Fibroblast of pulmonary artery (primary cell): ENCODE results near the gene WDR70.
A peak's percentile ranks its signal among the peaks of the same experiment; 100 is the strongest.
"Not testable (repeated sequence)": the region's sequence is repeated elsewhere in the genome, so short reads cannot be mapped to it uniquely, and the experiment has no call there.

ENCODE experiments used
- DNase-seq: peaks from one replicate; pipeline ENCODE4 v3.0.0-alpha.2; 2010; ENCODE audit warnings: low read depth
- H3K4me3 ChIP-seq: replicated peaks from 2 replicates; pipeline ENCODE4 v1.5.1; 2011; ENCODE audit warnings: low read depth, mild to moderate bottlenecking, control low read depth, low read length, moderate library complexity
- TF ChIP-seq, protein P1 (sequence below): IDR thresholded peaks from 2 replicates; pipeline ENCODE4 v1.5.1; 2011; ENCODE audit warnings: mild to moderate bottlenecking, control low read depth, low read length, inconsistent platforms; ENCODE audit errors: missing control alignments

The WDR70 gene

DNA sequence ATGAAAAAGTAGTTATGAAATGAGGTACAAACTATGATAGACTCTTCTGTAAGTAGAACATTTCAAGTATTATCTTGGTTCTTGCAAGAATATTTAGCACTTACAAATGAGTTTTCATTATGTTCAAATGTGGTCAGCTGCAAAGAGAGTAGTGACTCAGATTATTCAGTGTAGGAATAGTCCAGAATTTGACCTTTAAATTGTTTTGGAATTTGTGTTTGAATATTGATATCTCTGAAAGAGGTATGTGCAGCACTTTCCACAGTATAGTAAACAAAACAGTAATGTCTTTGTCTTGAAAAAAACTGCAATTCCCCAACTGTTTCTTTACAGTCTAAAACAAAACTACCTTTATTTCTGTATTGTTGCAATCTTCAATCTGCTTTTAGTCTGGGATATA lies 56.1 kb downstream of the WDR70 start:
- no peak overlapping the region for H3K4me3 ChIP-seq
- TF ChIP-seq, protein P1, sequence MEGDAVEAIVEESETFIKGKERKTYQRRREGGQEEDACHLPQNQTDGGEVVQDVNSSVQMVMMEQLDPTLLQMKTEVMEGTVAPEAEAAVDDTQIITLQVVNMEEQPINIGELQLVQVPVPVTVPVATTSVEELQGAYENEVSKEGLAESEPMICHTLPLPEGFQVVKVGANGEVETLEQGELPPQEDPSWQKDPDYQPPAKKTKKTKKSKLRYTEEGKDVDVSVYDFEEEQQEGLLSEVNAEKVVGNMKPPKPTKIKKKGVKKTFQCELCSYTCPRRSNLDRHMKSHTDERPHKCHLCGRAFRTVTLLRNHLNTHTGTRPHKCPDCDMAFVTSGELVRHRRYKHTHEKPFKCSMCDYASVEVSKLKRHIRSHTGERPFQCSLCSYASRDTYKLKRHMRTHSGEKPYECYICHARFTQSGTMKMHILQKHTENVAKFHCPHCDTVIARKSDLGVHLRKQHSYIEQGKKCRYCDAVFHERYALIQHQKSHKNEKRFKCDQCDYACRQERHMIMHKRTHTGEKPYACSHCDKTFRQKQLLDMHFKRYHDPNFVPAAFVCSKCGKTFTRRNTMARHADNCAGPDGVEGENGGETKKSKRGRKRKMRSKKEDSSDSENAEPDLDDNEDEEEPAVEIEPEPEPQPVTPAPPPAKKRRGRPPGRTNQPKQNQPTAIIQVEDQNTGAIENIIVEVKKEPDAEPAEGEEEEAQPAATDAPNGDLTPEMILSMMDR = no peak
- DNase-seq = peak; percentile 17

- TF ChIP-seq, protein P1 = no peak
- no peak overlapping the region for H3K4me3 ChIP-seq
- DNase-seq = no peak
Observed at GRCh38 chr5:37436146-37436934, 57.2 kb downstream of the WDR70 start.

- no peak overlapping the region for H3K4me3 ChIP-seq
- peak; percentile 33 for DNase-seq
- TF ChIP-seq, protein P1 = no peak
Observed at GRCh38 chr5:37437711-37438110, 58.6 kb downstream of the WDR70 start.

DNA sequence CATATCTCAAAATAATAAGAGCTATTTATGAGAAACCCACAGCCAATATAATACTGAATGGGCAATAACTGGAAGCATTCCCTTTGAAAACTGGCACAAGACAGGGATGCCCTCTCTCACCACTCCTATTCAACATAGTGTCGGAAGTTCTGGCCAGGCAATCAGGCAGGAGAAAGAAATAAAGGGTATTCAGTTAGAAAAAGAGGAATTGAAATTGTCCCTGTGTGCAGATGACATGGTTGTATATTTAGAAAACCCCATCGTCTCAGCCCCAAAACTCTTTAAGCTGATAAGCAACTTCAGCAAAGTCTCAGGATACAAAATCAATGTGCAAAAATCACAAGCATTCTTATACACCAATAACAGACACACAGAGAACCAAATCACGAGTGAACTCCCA lies 66.7 kb downstream of the WDR70 start:
- DNase-seq = not testable (repeated sequence)

GRCh38 chr5:37448941-37449340 lies 69.8 kb downstream of the WDR70 start:
- TF ChIP-seq, protein P1 = no peak
- DNase-seq = peak; percentile 10
- no peak overlapping the region for H3K4me3 ChIP-seq

More for the DNA sequence above, 66.7 kb downstream of the WDR70 start:
- not testable (repeated sequence) for H3K4me3 ChIP-seq

DNA sequence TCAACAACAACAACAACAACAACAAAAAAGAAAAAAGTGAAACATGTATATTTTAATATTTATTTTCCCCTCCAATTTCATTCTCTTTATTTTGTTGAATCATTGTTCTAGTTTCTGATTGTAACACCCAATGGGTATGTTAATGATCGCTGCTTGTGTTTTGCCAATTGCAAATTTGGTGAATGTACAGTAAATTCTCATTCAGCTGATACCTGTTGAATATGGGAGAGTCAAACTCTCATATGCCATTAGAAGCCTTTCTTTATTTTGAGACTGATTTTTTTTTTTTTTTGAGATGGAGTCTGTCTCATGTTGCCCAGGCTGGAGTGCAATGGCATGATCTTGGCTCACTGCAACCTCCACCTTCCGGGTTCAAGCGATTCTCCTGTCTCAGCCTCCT lies 72.9 kb downstream of the WDR70 start:
- not testable (repeated sequence) for H3K4me3 ChIP-seq, DNase-seq

DNA sequence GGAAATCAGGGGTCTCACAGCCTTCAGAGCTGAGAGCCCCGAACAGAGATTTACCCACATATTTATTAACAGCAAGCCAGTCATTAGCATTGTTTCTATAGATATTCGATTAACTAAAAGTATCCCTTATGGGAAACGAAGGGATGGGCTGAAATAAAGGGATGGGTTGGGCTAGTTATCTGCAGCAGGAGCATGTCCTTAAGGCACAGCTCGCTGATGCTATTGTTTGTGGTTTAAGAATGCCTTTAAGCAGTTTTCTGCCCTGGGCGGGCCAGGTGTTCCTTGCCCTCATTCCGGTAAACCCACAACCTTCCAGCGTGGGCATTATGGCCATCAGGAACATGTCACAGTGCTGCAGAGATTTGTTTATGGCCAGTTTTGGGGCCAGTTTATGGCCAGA lies 74.1 kb downstream of the WDR70 start:
- not testable (repeated sequence) for DNase-seq, H3K4me3 ChIP-seq

DNA sequence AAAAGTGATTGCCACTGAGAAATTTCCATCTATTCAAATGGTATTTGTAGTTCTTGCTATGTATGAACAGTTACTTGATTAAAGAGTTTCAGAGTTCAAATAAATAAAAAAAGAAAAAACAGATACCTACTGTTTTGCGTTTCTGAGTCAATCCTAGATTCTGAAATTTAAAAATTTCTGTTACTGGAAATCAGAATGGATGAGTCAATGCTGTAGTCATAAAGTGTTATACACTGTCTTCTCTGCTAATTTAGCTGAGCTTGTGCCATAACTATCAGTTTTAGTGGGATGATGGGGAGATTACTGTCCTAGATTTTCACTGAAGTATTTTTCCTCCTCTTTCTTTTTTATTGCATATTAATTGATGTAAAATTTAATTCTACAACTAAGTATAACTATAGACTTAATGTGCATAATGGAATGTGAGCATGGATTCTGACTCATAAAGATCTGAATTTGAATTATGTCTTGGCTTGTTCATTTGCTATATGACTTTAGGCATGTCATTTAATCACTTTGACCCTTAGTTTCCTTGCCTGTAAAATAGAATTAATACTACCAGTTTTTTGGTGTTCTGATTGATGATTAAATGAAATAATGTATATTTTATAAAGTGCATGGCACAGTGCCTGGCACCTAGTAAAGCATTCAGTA lies 75.4 kb downstream of the WDR70 start:
- peak; percentile 4 for DNase-seq
- not testable (repeated sequence) for H3K4me3 ChIP-seq

DNA sequence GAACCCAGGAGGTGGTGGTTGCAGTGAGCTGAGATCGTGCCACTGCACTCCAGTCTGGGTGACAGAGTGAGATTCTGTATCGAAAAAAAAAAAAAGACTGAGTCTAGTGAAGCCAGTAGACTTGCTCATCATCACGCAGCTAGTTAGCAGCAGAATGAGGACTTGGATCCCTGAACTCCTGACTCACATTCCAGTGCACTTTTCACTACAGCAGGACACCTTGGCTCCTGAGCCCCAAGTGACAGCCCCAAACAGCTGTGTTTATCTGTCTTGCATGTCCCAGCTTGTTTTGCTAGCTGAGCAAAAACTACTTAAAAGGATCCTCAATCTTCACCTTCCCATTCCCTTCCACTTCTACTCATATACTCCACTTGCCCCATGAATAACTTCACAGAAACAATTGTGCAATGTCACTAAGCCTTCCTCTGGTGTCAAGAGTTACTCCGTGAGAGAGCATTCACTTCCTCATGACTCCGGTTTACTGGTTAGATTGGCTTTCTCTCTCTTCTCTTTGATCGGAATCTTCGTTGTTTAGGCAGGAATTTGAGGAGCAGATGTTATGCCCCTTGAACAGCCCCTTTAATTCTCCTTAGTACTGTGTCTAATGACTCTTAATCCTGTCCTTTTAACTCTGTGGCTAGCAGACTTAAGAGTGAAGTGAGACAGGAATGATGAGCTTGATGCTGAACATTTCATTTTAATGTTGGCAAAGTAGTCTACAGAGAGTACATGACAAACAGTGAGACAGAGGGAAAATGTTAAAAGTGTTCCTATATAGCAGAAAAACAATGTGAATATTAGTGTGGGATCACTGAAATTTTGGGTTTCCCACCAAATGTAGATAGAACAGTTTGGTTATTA lies 84.3 kb downstream of the WDR70 start:
- DNase-seq, H3K4me3 ChIP-seq: not testable (repeated sequence)

- not testable (repeated sequence) for H3K4me3 ChIP-seq
- DNase-seq = peak; percentile 1
Observed at GRCh38 chr5:37464581-37464980, 85.5 kb downstream of the WDR70 start.

GRCh38 chr5:37469383-37469782 lies 90.3 kb downstream of the WDR70 start:
- H3K4me3 ChIP-seq, DNase-seq: not testable (repeated sequence)
